Ammon's horn (tissue), 1 donor: Measurements from ENCODE around the gene TGDS.
"Not testable (repeated sequence)": the region's sequence is repeated elsewhere in the genome, so short reads cannot be mapped to it uniquely, and the experiment has no call there.

Experiments
- DNase-seq: peaks from one replicate; pipeline ENCODE4 v3.0.0-alpha.2; 2016; ENCODE audit warnings: low spot score

TGDS gene

GRCh38 chr13:94550062-94550738 is 45.8 kb downstream of the TGDS start:
- DNase-seq, result no peak

GRCh38 chr13:94549232-94550061 is 46.5 kb downstream of the TGDS start:
- peak; percentile 94 for DNase-seq

DNA sequence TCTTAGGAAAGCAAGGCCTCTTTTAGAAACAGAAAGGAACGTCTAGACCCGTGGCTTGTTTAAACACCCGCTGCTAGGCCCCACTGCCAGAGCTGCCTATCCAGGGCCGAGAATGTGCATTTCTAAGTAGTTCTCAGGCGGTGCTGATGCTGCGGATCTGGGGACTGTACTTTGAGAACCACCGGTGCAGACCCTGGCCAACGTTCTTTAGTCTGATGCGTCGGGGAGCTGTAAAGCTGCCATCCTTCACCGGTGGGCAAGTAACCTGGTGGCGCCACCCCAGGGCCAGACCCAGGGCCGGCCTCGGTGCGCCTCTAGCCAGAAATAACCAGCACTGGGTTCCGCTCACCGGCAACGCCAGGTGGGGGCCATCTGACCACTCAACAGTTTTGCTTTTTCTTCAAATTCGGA is 47.1 kb downstream of the TGDS start:
- DNase-seq, result peak; percentile 40

GRCh38 chr13:94548382-94548781 is 47.6 kb downstream of the TGDS start:
- DNase-seq, result no peak

DNA sequence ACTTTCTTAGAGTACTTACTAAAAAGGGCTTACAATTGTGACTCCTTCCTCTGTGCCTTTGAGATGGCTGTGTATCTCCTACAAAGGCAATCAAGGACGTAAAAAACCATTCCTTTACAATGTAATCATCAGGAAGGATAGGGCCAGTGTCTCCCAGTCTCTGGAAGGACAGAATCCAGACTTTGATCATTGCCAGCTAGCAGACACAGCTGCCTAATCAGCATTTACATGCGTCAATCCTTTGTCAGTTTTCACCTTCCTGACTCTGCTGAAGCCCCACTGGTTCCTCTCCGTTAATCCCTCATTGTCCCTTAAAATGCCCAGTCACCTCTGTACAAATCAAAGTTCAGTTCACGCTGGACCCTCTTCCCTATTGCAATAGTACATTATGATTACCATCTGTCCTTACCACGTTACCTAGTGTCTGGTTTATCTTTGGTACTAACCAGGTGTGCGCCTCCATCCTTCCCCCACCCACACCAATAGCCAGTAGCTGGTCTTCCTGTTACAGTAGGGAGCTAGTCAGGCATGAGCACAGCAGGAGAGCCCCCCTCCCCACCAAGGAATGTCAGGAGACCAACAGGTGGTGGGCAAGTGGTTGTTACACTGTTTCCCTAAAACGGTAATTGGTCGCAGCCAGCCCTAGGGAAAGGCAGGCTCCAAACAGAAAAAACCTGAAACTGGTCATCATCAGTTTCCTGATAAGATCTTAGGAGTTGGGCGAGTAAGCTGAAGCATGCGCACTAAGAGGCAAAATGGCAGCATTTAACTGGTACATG is 49.7 kb downstream of the TGDS start:
- no peak for DNase-seq

GRCh38 chr13:94544922-94545321 is 51.0 kb downstream of the TGDS start:
- no peak for DNase-seq

DNA sequence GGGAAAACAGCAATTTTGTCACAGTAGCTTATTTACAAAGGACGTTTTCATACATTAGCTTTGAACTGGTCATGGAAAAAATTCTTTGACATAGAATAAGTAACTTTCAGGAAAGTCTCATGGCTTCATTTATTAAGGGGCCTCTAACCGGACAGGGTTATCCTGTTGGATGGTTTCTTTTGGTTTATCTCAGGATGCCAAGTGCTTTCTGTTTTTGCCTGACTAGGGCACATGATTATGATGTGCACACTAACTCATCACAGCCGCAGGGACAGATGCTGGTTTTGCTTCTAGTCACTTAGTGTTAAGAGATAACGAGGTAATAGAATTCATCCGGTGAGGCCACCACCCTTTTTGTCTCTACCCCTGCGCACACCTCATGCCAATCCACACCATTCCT is 53.0 kb downstream of the TGDS start:
- DNase-seq, result no peak

DNA sequence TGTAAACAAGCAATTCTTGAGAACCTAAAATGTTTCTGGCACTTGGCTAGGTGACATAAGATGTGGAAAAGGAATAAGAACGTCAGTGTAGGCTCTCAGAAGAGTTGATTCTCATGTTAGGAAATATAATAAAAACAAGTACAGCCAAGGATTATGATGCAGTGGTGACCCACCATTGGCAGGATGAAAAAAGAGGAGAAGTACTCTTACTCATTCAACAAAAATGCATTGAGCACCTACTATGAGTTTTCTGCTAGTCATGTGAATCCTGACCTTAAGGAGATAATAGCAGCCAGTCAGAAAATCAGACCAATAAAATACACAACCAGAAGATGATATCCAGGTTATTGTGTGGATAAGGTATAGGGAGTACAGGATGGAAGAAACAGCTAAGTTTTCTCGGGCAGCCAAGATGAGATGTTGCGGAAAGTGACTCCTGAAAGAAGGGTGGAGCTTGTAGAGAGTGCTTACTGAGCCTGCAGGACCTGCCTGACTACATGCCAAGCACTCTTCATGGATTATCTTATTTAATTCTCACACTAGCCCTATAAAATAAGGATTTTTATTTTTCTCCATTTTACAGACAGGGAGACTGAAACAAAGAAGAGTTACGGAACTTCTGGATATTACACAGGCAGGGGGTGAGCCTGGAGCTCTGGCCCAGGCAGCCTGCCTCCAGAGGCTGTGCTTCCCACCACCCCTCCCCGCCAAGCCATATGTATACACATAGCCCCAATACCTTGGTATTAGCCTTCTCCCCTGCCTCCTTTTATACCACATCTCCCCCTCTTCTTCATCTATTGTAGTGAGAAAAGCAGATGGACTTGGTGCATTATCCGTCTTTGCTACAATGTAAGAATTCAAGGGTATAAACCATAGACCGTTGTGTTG is 58.0 kb downstream of the TGDS start:
- no peak for DNase-seq

GRCh38 chr13:94535775-94536174 is 60.2 kb downstream of the TGDS start:
- DNase-seq, result no peak

GRCh38 chr13:94535231-94535630 is 60.7 kb downstream of the TGDS start:
- no peak for DNase-seq

DNA sequence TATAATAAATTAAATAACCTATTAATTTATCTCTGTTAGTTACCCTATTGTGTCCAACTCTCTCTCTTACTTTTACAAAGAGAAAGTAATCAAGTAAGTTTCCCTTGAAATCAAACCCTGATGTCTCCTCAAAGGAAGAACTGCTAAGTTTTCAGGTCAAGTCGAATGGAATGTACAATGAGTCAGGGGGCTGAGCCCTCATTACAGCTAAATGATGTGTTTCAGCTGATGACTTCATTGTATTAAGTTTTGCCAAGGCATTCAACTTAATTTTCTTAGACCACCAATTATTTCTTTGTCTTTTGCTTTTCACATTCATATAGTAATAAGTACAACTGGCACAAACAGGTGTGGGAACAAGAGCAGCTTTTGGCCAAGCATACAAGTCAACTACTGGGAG is 61.8 kb downstream of the TGDS start:
- no peak for DNase-seq

DNA sequence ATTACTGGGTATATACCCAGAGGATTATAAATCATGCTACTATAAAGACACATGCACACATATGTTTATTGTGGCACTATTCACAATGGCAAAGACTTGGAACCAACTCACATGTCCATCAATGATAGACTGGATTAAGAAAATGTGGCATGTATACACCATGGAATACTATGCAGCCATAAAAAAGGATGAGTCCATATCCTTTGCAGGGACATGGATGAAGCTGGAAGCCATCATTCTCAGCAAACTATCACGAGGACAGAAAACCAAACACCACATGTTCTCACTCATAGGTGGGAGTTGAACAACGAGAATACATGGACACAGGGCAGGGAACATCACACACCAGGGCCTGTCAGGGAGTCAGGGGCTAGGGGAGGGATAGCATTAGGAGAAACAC is 63.7 kb downstream of the TGDS start:
- not testable (repeated sequence) for DNase-seq

- not testable (repeated sequence) for DNase-seq
Observed at GRCh38 chr13:94526956-94527355, 69.0 kb downstream of the TGDS start.

DNA sequence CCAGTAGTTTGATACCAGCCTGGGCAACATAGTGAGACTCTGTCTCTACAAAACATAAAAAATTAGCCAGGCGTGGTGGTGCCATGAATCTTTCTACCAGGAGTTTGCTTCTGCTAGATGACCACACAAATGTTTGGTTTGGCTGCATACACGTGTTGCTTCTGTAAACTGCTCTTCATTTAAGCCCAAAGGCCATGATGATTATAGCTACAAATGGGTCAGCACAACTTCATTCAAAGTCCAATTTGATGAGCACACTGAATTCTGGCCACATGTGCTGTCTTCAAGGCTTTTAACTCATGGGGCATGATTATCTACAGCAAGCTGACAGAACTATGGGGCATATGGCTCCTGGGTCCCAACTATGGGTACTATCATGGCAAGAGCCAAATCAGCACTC is 70.2 kb downstream of the TGDS start:
- no peak for DNase-seq

GRCh38 chr13:94524407-94524806 is 71.5 kb downstream of the TGDS start:
- DNase-seq, result no peak
